IMR-90 (cell line): ENCODE results near the gene TFIP11. TPM values are rescaled to one million over a fixed set of nuclear protein-coding genes. Genes with fewer than 3 reads are reported as not detected.

Source experiments
- ATAC-seq: fragments of 200-7000 bp; cut with Tn5 transposase; 2 replicates; pipeline ENCODE4 v1.9.1; 2020; ENCODE audit warnings: low read depth, mild to moderate bottlenecking, moderate library complexity
- BruUV-seq: library from RNA; stranded (reverse); fragments of 400-500 nt; replicated peaks from 2 replicates; lab custom pipeline; 2021; lab: Mats Ljungman, UMichigan
- CTCF ChIA-PET: fragments of 300-600 bp; formaldehyde crosslinking; extraction: SDS; loops from one replicate; lab custom pipeline; 2021; ENCODE audit warnings: antibody characterized with exemption; lab: Yijun Ruan, JAX
- POLR2A ChIA-PET: fragments of 300-600 bp; sonication (Branson Sonifier 250); formaldehyde crosslinking; loops from one replicate; lab custom pipeline; 2022; ENCODE audit warnings: antibody characterized with exemption; ENCODE audit not compliant: unreplicated experiment; lab: Charles Lee
- DNase-seq: peaks from one replicate; pipeline ENCODE4 v3.0.0; 2013
- H2AFZ ChIP-seq: replicated peaks from 2 replicates; pipeline ENCODE3; 2013; ENCODE audit warnings: low read length, mild to moderate bottlenecking; ENCODE audit not compliant: poor library complexity
- H2AK5ac ChIP-seq: 2 replicates; pipeline ENCODE4 v1.6.1; 2013; ENCODE audit warnings: low read depth, low read length, inconsistent platforms
- H2AK9ac ChIP-seq: replicated peaks from 2 replicates; pipeline ENCODE3; 2013; ENCODE audit warnings: mild to moderate bottlenecking, low read depth, low read length, moderate library complexity; ENCODE audit not compliant: poor library complexity
- H2BK120ac ChIP-seq: 2 replicates; pipeline ENCODE4 v1.6.1; 2013; ENCODE audit warnings: low read depth, low read length, inconsistent platforms
- H2BK15ac ChIP-seq: 3 replicates; pipeline ENCODE4 v1.6.1; 2013; ENCODE audit warnings: low read depth, low read length, inconsistent platforms
- H2BK20ac ChIP-seq: 2 replicates; pipeline ENCODE4 v1.6.1; 2013; ENCODE audit warnings: low read depth, mild to moderate bottlenecking, inconsistent platforms, low read length, moderate library complexity
- H2BK5ac ChIP-seq: 2 replicates; pipeline ENCODE4 v1.6.1; 2013; ENCODE audit warnings: mild to moderate bottlenecking, low read depth, low read length, inconsistent platforms; ENCODE audit not compliant: poor library complexity, severe bottlenecking
- H3K14ac ChIP-seq: replicated peaks from 2 replicates; pipeline ENCODE4 v1.6.1; 2013; ENCODE audit warnings: low read depth, low read length, inconsistent platforms
- H3K18ac ChIP-seq: 2 replicates; pipeline ENCODE4 v1.6.1; 2013; ENCODE audit warnings: low read depth, low read length, control low read depth
- H3K23ac ChIP-seq: 2 replicates; pipeline ENCODE4 v1.6.1; 2013; ENCODE audit warnings: low read depth, low read length, inconsistent platforms
- H3K27ac ChIP-seq: 2 replicates; pipeline ENCODE4 v1.5.1; 2013; ENCODE audit warnings: mild to moderate bottlenecking, control low read depth, low read length; ENCODE audit not compliant: insufficient read depth
- H3K27me3 ChIP-seq: 2 replicates; pipeline ENCODE4 v1.6.1; 2013; ENCODE audit warnings: low read length; ENCODE audit not compliant: control insufficient read depth, insufficient read depth
- H3K36me3 ChIP-seq: 2 replicates; pipeline ENCODE4 v1.6.1; 2013; ENCODE audit warnings: low read length, mixed read lengths; ENCODE audit not compliant: control insufficient read depth, insufficient read depth
- H3K4ac ChIP-seq: 2 replicates; pipeline ENCODE4 v1.6.1; 2013; ENCODE audit warnings: low read depth, low read length, inconsistent platforms
- H3K4me1 ChIP-seq: 2 replicates; pipeline ENCODE4 v1.6.1; 2013; ENCODE audit warnings: low read length, mixed read lengths; ENCODE audit not compliant: control insufficient read depth, insufficient read depth
- H3K4me2 ChIP-seq: 2 replicates; pipeline ENCODE4 v1.6.1; 2013; ENCODE audit warnings: low read depth, mild to moderate bottlenecking, control low read depth, low read length, moderate library complexity
- H3K4me3 ChIP-seq: 2 replicates; pipeline ENCODE4 v1.5.1; 2013; ENCODE audit warnings: low read depth, mild to moderate bottlenecking, control low read depth, low read length, moderate library complexity; ENCODE audit not compliant: insufficient read depth
- H3K56ac ChIP-seq: 2 replicates; pipeline ENCODE4 v1.6.1; 2013; ENCODE audit warnings: low read length, inconsistent platforms; ENCODE audit not compliant: insufficient read depth; ENCODE audit errors: extremely low read depth
- H3K79me1 ChIP-seq, 2 experiments: 2 replicates each; pipeline ENCODE4 v1.6.1; 2013; ENCODE audit warnings: low read length in 2 of 2, inconsistent platforms in 1 of 2, low read depth in 1 of 2
- H3K9ac ChIP-seq: 2 replicates; pipeline ENCODE4 v1.6.1; 2013; ENCODE audit warnings: low read depth, low read length, control low read depth
- H3K9me1 ChIP-seq: 2 replicates; pipeline ENCODE4 v1.6.1; 2013; ENCODE audit warnings: low read length, inconsistent platforms; ENCODE audit not compliant: insufficient read depth
- H3K9me3 ChIP-seq: 2 replicates; pipeline ENCODE4 v1.6.1; 2013; ENCODE audit warnings: low read length; ENCODE audit not compliant: control insufficient read depth, insufficient read depth
- H4K20me1 ChIP-seq: 2 replicates; pipeline ENCODE4 v1.6.1; 2013; ENCODE audit warnings: low read length, inconsistent platforms; ENCODE audit not compliant: insufficient read depth
- H4K5ac ChIP-seq: 2 replicates; pipeline ENCODE4 v1.6.1; 2013; ENCODE audit warnings: mild to moderate bottlenecking, low read depth, low read length, control low read depth
- H4K8ac ChIP-seq, 2 experiments: 2 replicates each; pipeline ENCODE4 v1.6.1; 2013; ENCODE audit warnings: low read depth in 2 of 2, low read length in 2 of 2, control low read depth in 1 of 2, inconsistent platforms in 1 of 2
- H4K91ac ChIP-seq: 2 replicates; pipeline ENCODE4 v1.6.1; 2013; ENCODE audit warnings: low read depth, low read length, inconsistent platforms; ENCODE audit not compliant: insufficient read depth
- BHLHE40 ChIP-seq: fragments of 150-350 bp; IDR thresholded peaks from 2 replicates; pipeline ENCODE4 v1.6.1; 2016; ENCODE audit warnings: mild to moderate bottlenecking, low read depth, low read length
- CEBPB ChIP-seq: IDR thresholded peaks from 2 replicates; pipeline ENCODE4 v1.6.1; 2012; ENCODE audit warnings: low read depth, low read length, improper control_type of control experiment
- FOS ChIP-seq: fragments of 150-350 bp; IDR thresholded peaks from 2 replicates; pipeline ENCODE4 v1.6.1; 2016; ENCODE audit warnings: low read depth, low read length
- MAFK ChIP-seq: IDR thresholded peaks from 2 replicates; pipeline ENCODE4 v1.6.1; 2012; ENCODE audit warnings: low read depth, low read length, improper control_type of control experiment
- NFE2L2 ChIP-seq: fragments of 150-350 bp; IDR thresholded peaks from 2 replicates; pipeline ENCODE4 v1.6.1; 2016; ENCODE audit warnings: low read depth, mild to moderate bottlenecking, low read length
- RAD21 ChIP-seq: IDR thresholded peaks from 2 replicates; pipeline ENCODE4 v1.6.1; 2012; ENCODE audit warnings: low read length, improper control_type of control experiment
- RCOR1 ChIP-seq: IDR thresholded peaks from 2 replicates; pipeline ENCODE4 v1.6.1; 2012; ENCODE audit warnings: mild to moderate bottlenecking, low read length, improper control_type of control experiment; ENCODE audit not compliant: insufficient replicate concordance
- RFX5 ChIP-seq: IDR thresholded peaks from 2 replicates; pipeline ENCODE4 v1.8.0; 2012; ENCODE audit warnings: low read depth, mild to moderate bottlenecking, low read length, moderate library complexity
- SMC3 ChIP-seq: fragments of 150-350 bp; IDR thresholded peaks from 2 replicates; pipeline ENCODE4 v1.6.1; 2016; ENCODE audit warnings: low read depth, mild to moderate bottlenecking, antibody characterized with exemption, low read length, moderate library complexity
- WGBS, 2 experiments: methylation state at CpG; one replicate each; pipeline versions ENCODE4 v1.1.5 to v1.1.7; 2013; ENCODE audit warnings: missing lambda C conversion rate in 2 of 2; ENCODE audit not compliant: insufficient read length in 1 of 2; ENCODE audit errors: extremely low coverage in 2 of 2; 5-methylcytosine and 5-hydroxymethylcytosine counted together
- dilution Hi-C: fragments of 300-500 bp; cut with HindIII; formaldehyde crosslinking; loops from one replicate; pipeline ENCODE4 v1.14.3; 2018; ENCODE audit warnings: low sequenced_read_pairs; ENCODE audit not compliant: unreplicated experiment
- in situ Hi-C: fragments of 300-500 bp; cut with MboI; formaldehyde crosslinking; loops from 3 replicates; pipeline ENCODE4 v1.14.3; 2019; ENCODE audit warnings: low sequenced_read_pairs, inconsistent platforms, mixed read lengths
- intact Hi-C: fragments of 100-400 bp; cut with micrococcal nuclease; formaldehyde crosslinking; loops from 2 replicates; pipeline ENCODE4 v1.10.0; 2022
- polyA plus RNA-seq, 3 experiments: library from polyadenylated mRNA; depleted of rRNA; stranded (reverse); fragments of >200 nt; gene quantifications; 2 replicates each; pipeline ENCODE4 v1.2.3, GENCODE V29; 2012; ENCODE audit warnings: low replicate concordance in 1 of 3
- total RNA-seq: library from RNA; depleted of rRNA; stranded (reverse); fragments of >200 nt; gene quantifications from 2 replicates; pipeline ENCODE4 v1.2.3, GENCODE V29; 2012
- TF ChIP-seq, protein P1 (sequence below): fragments of 150-350 bp; IDR thresholded peaks from 2 replicates; pipeline ENCODE4 v1.6.1; 2016; ENCODE audit warnings: low read depth, mild to moderate bottlenecking, low read length, moderate library complexity, borderline replicate concordance

Gene TFIP11
- total and polyA plus RNA-seq, 2 of the 4 experiments (the other 2 are of a cell fraction), result 22.5 to 43.2 TPM

DNA sequence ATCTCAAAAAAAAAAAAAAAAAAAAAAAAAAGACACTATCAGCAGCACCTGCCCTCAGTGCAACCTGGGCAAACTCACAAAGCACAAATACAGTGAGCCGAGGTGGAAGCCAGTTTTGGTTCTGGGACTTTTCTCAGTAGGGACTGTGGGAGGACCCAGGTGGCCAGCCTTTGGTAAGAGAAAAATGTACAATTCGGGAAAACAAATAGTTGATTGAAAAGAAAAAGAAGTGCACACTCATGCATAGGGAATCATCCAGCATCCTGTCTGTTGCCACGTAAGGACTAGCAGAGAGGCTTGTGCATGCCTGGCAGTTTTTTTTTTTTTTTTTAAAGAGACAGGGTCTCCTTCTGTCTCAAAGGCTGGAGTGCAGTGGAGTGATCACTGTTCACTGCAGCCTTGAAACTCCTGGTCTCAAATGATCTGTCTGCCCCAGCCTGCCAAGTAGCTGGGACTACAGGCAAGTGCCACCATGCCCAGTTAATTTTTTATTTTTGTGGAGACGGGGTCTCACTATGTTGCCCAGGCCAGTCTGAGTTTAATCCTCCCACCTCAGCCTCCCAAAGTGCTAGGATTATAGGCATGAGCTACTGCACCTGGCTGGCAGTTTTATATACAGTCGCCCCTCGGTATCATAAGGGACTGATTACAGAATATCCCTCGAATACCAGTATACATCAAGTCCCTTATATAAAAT is 40.9 kb upstream of the TFIP11 start:
- Histone ChIP-seq H4K91ac (peak overlapping the region; percentile 93), H3K18ac (peak overlapping the region; percentile 65), H2AK9ac (peak overlapping the region; percentile 10), H3K9me3 (no peaks in the 10 kb centered on the region), H3K4me2 (peak overlapping the region; percentile 65), H2BK20ac (peak overlapping the region; percentile 86), H4K5ac (peak overlapping the region; percentile 53), H3K36me3 (no peaks in the 10 kb centered on the region), H3K4me1 (peaks cover 23% of the 10 kb centered on the region), H4K20me1 (no peaks in the 10 kb centered on the region; the same call in 1 of the 2 replicates), H3K27me3 (no peaks in the 10 kb centered on the region), H2BK5ac (peak overlapping the region; percentile 87), H4K8ac (peak overlapping the region; percentile 77 to 83), H3K27ac (peak overlapping the region; percentile 96), H3K9ac (peak overlapping the region; percentile 69), H3K4me3 (no peak overlapping the region), H2BK15ac (peak overlapping the region; percentile 93; the same call in 2 of the 3 replicates), H2AFZ (no peak overlapping the region), H3K4ac (peak overlapping the region; percentile 93), H3K14ac (peak overlapping the region; percentile 66), H3K79me1 (peaks cover 47 to 74% of the 10 kb centered on the region in 2 experiments), H2AK5ac (peak overlapping the region; percentile 88), H2BK120ac (peak overlapping the region; percentile 94), H3K9me1 (peaks cover 39% of the 10 kb centered on the region), H3K23ac (peak overlapping the region; percentile 73), H3K56ac (peak overlapping the region; percentile 82; the same call in 1 of the 2 replicates)
- ChIA-PET CTCF (interaction anchor here (0.7 kb wide), 1 partner anchor 1322 kb away, joined by 3 read pairs; no protein-coding TSS in a partner anchor), POLR2A (no interaction called here)
- ATAC-seq, result peak; percentile 66
- WGBS, 2 experiments, result 0% methylated on average over 1 of the region's 7 CpGs; no CpG with 5 or more reads in 1 of the 2 experiments
- dilution Hi-C loops, result no loop called here
- in situ Hi-C loops, result no loop called here
- intact Hi-C loops, result no loop called here
- TF ChIP-seq CEBPB, result no peak
- 0 out of 2 replicates have a peak, but pooled peaks have one; percentile 5 for TF ChIP-seq FOS
- TF ChIP-seq, protein P1, sequence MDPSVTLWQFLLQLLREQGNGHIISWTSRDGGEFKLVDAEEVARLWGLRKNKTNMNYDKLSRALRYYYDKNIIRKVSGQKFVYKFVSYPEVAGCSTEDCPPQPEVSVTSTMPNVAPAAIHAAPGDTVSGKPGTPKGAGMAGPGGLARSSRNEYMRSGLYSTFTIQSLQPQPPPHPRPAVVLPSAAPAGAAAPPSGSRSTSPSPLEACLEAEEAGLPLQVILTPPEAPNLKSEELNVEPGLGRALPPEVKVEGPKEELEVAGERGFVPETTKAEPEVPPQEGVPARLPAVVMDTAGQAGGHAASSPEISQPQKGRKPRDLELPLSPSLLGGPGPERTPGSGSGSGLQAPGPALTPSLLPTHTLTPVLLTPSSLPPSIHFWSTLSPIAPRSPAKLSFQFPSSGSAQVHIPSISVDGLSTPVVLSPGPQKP, result no peak
- peak; percentile 36 for TF ChIP-seq RCOR1
- peak; percentile 84 for TF ChIP-seq NFE2L2
- TF ChIP-seq BHLHE40, result peak; percentile 41; the same call in 1 of the 2 replicates
- no peak for TF ChIP-seq RFX5
- peak; percentile 60; the same call in 1 of the 2 replicates for TF ChIP-seq MAFK
- no peak for TF ChIP-seq SMC3
- no peak for TF ChIP-seq RAD21
- peak; percentile 94 for DNase-seq
- no TSS peak for BruUV-seq
